H1 (cell line): ENCODE results near the gene KIAA0040. TPM values are rescaled to one million over a fixed set of nuclear protein-coding genes. Genes with fewer than 3 reads are reported as not detected.

ENCODE experiments used
- CTCF ChIA-PET: fragments of 300-600 bp; sonication (Branson Sonifier 250); formaldehyde crosslinking; loops from one replicate; lab custom pipeline; 2021; ENCODE audit not compliant: partially characterized antibody; lab: Charles Lee
- POLR2A ChIA-PET: fragments of 300-600 bp; sonication (Branson Sonifier 250); formaldehyde crosslinking; loops from one replicate; lab custom pipeline; 2021; ENCODE audit warnings: inconsistent platforms; ENCODE audit not compliant: partially characterized antibody; lab: Charles Lee
- DNase-seq, 2 experiments: peaks; one replicate each; pipeline versions ENCODE4 v3.0.0 to v3.0.0-alpha.2; 2010 to 2022; ENCODE audit warnings: low spot score in 2 of 2, low read depth in 1 of 2, mixed read lengths in 1 of 2
- FAIRE-seq: peaks from 2 replicates; lab custom pipeline; 2011; peaks lifted over from hg19 to GRCh38; lab: Jason Lieb, UNC
- H2AFZ ChIP-seq: 2 replicates; pipeline ENCODE4 v1.8.1; 2012; ENCODE audit warnings: low read length, inconsistent platforms
- H2AK5ac ChIP-seq: 2 replicates; pipeline ENCODE4 v1.6.1; 2013; ENCODE audit warnings: low read depth, low read length
- H2BK120ac ChIP-seq: replicated peaks from 2 replicates; pipeline ENCODE3; 2013; ENCODE audit warnings: low read depth, low read length, inconsistent platforms
- H2BK12ac ChIP-seq: 2 replicates; pipeline ENCODE4 v1.6.1; 2013; ENCODE audit warnings: low read depth, low read length
- H2BK15ac ChIP-seq: 2 replicates; pipeline ENCODE4 v1.6.1; 2013; ENCODE audit warnings: low read length
- H2BK20ac ChIP-seq: 2 replicates; pipeline ENCODE4 v1.6.1; 2013; ENCODE audit warnings: low read length
- H2BK5ac ChIP-seq: 2 replicates; pipeline ENCODE4 v1.6.1; 2013; ENCODE audit warnings: low read depth, low read length
- H3K14ac ChIP-seq: 2 replicates; pipeline ENCODE4 v1.6.1; 2013; ENCODE audit warnings: inconsistent platforms; ENCODE audit not compliant: insufficient read length
- H3K18ac ChIP-seq: 2 replicates; pipeline ENCODE4 v1.6.1; 2013; ENCODE audit warnings: low read length; ENCODE audit errors: extremely low read depth
- H3K23ac ChIP-seq: 2 replicates; pipeline ENCODE4 v1.6.1; 2013; ENCODE audit warnings: inconsistent platforms; ENCODE audit not compliant: insufficient read length
- H3K23me2 ChIP-seq: 2 replicates; pipeline ENCODE4 v1.6.1; 2013; ENCODE audit warnings: low read depth, low read length
- H3K27ac ChIP-seq: 2 replicates; pipeline ENCODE4 v1.6.1; 2011; ENCODE audit warnings: low read depth, low read length, inconsistent platforms
- H3K27me3 ChIP-seq, 4 experiments: replicated peaks in 1 of 4; 1 replicate in 1 of 4; 2 replicates in 3 of 4; pipeline versions ENCODE4 v1.6.1 to v1.8.1; 2011 to 2013; ENCODE audit warnings: low read length in 3 of 4, mild to moderate bottlenecking in 3 of 4, inconsistent platforms in 2 of 4, mixed read lengths in 2 of 4, moderate library complexity in 1 of 4; ENCODE audit not compliant: control insufficient read depth in 3 of 4, insufficient read depth in 3 of 4; ENCODE audit errors: extremely low read depth in 1 of 4
- H3K36me3 ChIP-seq, 4 experiments: 2 replicates each; pipeline versions ENCODE4 v1.6.1 to v1.8.1; 2011 to 2013; ENCODE audit warnings: mild to moderate bottlenecking in 4 of 4, low read length in 3 of 4, moderate library complexity in 2 of 4, control low read depth in 1 of 4, inconsistent platforms in 1 of 4; ENCODE audit not compliant: insufficient read depth in 4 of 4, control insufficient read depth in 2 of 4
- H3K4ac ChIP-seq: replicated peaks from 2 replicates; pipeline ENCODE3; 2013; ENCODE audit warnings: low read length, low read depth, mixed read lengths, inconsistent platforms; ENCODE audit not compliant: insufficient read length
- H3K4me1 ChIP-seq, 4 experiments: replicated peaks in 1 of 4; 1 replicate in 1 of 4; 2 replicates in 3 of 4; pipeline versions ENCODE4 v1.6.1 to v1.8.1; 2011 to 2013; ENCODE audit warnings: low read length in 3 of 4, inconsistent platforms in 2 of 4, mixed read lengths in 1 of 4; ENCODE audit not compliant: insufficient read depth in 4 of 4, control insufficient read depth in 3 of 4
- H3K4me2 ChIP-seq, 2 experiments: 2 replicates each; pipeline versions ENCODE4 v1.6.1 to v1.8.1; 2011 to 2013; ENCODE audit warnings: low read depth in 2 of 2, low read length in 2 of 2, control low read depth in 1 of 2, inconsistent platforms in 1 of 2, mild to moderate bottlenecking in 1 of 2; ENCODE audit not compliant: insufficient read depth in 1 of 2
- H3K4me3 ChIP-seq, 4 experiments: fragments of 200-600, 300-600 bp in 1 of 4; sonication (generic), shearing (Covaris generic), sonication (Bioruptor Twin) in 1 of 4; 2 replicates each; pipeline versions ENCODE4 v1.5.1 to v1.8.1; 2011 to 2016; ENCODE audit warnings: low read length in 4 of 4, low read depth in 3 of 4, control low read depth in 2 of 4, inconsistent platforms in 2 of 4, mild to moderate bottlenecking in 2 of 4, mixed read lengths in 1 of 4, moderate library complexity in 1 of 4; ENCODE audit not compliant: insufficient read depth in 2 of 4; ENCODE audit errors: extremely low read depth in 1 of 4
- H3K56ac ChIP-seq: replicated peaks from 2 replicates; pipeline ENCODE3; 2013; ENCODE audit warnings: low read depth, mild to moderate bottlenecking, mixed read lengths, low read length, inconsistent platforms; ENCODE audit not compliant: insufficient read length
- H3K79me1 ChIP-seq: 2 replicates; pipeline ENCODE4 v1.6.1; 2013; ENCODE audit warnings: low read depth, low read length, control low read depth
- H3K79me2 ChIP-seq, 2 experiments: 2 replicates each; pipeline versions ENCODE4 v1.6.1 to v1.8.1; 2012 to 2013; ENCODE audit warnings: low read length in 2 of 2, mild to moderate bottlenecking in 2 of 2, inconsistent platforms in 1 of 2; ENCODE audit not compliant: insufficient read depth in 2 of 2, control insufficient read depth in 1 of 2
- H3K9ac ChIP-seq, 4 experiments: replicated peaks in 1 of 4; 1 replicate in 1 of 4; 2 replicates in 3 of 4; pipeline versions ENCODE4 v1.6.1 to v1.8.1; 2011 to 2013; ENCODE audit warnings: low read depth in 3 of 4, low read length in 3 of 4, control low read depth in 2 of 4, mild to moderate bottlenecking in 2 of 4, moderate library complexity in 2 of 4, inconsistent platforms in 1 of 4; ENCODE audit errors: extremely low read depth in 1 of 4
- H3K9me3 ChIP-seq, 2 experiments: 2 replicates each; pipeline versions ENCODE4 v1.6.1 to v1.8.1; 2012 to 2013; ENCODE audit warnings: mild to moderate bottlenecking in 2 of 2, moderate library complexity in 2 of 2, control low read depth in 1 of 2, inconsistent platforms in 1 of 2, low read depth in 1 of 2, low read length in 1 of 2, mixed read lengths in 1 of 2; ENCODE audit not compliant: insufficient read depth in 2 of 2
- H4K20me1 ChIP-seq, 2 experiments: replicated peaks in 1 of 2; 2 replicates each; pipeline versions ENCODE3 to v1.8.1; 2011 to 2013; ENCODE audit warnings: inconsistent platforms in 2 of 2, low read length in 2 of 2, mild to moderate bottlenecking in 1 of 2; ENCODE audit not compliant: insufficient read depth in 2 of 2, control insufficient read depth in 1 of 2
- H4K5ac ChIP-seq: 2 replicates; pipeline ENCODE4 v1.6.1; 2013; ENCODE audit warnings: low read length, low read depth, mixed read lengths, inconsistent platforms; ENCODE audit not compliant: insufficient read length
- H4K8ac ChIP-seq: 2 replicates; pipeline ENCODE4 v1.8.0; 2013; ENCODE audit warnings: mild to moderate bottlenecking, moderate library complexity, low read length, inconsistent platforms; ENCODE audit not compliant: insufficient read depth; ENCODE audit errors: extremely low read depth
- H4K91ac ChIP-seq: replicated peaks from 2 replicates; pipeline ENCODE3; 2013; ENCODE audit warnings: low read length, mixed read lengths, inconsistent platforms; ENCODE audit not compliant: insufficient read length
- CEBPB ChIP-seq: IDR thresholded peaks from 2 replicates; pipeline ENCODE4 v1.6.1; 2012; ENCODE audit warnings: low read depth, low read length
- EGR1 ChIP-seq: IDR thresholded peaks from 2 replicates; pipeline ENCODE4 v1.6.1; 2011; ENCODE audit warnings: low read depth, low read length, borderline replicate concordance
- GTF2F1 ChIP-seq: IDR thresholded peaks from 2 replicates; pipeline ENCODE4 v1.6.1; 2012; ENCODE audit warnings: low read depth, low read length, improper control_type of control experiment, borderline replicate concordance
- MAFK ChIP-seq: IDR thresholded peaks from 2 replicates; pipeline ENCODE4 v1.6.1; 2012; ENCODE audit warnings: low read depth, mild to moderate bottlenecking, improper control_type of control experiment, low read length
- MAX ChIP-seq: IDR thresholded peaks from 2 replicates; pipeline ENCODE4 v1.6.1; 2012; ENCODE audit warnings: inconsistent platforms
- POLR2A ChIP-seq, 2 experiments: IDR thresholded peaks; 1 replicate in 1 of 2; 2 replicates in 1 of 2; pipeline ENCODE4 v1.6.1; 2011; ENCODE audit warnings: low read depth in 2 of 2, low read length in 2 of 2, mild to moderate bottlenecking in 2 of 2; ENCODE audit errors: control extremely low read depth in 1 of 2
- POU5F1 ChIP-seq: IDR thresholded peaks from 2 replicates; pipeline ENCODE4 v1.6.1; 2011; ENCODE audit warnings: low read depth, mild to moderate bottlenecking, low read length, moderate library complexity
- RFX5 ChIP-seq: IDR thresholded peaks from 2 replicates; pipeline ENCODE4 v1.6.1; 2011; ENCODE audit warnings: low read depth, low read length, improper control_type of control experiment, borderline replicate concordance
- TBP ChIP-seq: IDR thresholded peaks from 2 replicates; pipeline ENCODE4 v1.6.1; 2011; ENCODE audit warnings: low read depth, low read length, improper control_type of control experiment
- TCF12 ChIP-seq: IDR thresholded peaks from 2 replicates; pipeline ENCODE4 v1.6.1; 2011; ENCODE audit warnings: low read depth, mild to moderate bottlenecking, low read length
- WGBS, 2 experiments: shearing (Covaris generic) in 1 of 2; methylation state at CpG; one replicate each; pipeline versions ENCODE4 v1.1.6 to v1.1.7; 2013 to 2015; ENCODE audit warnings: low lambda C conversion rate in 2 of 2, mixed read lengths in 2 of 2, inconsistent platforms in 1 of 2, low coverage in 1 of 2, missing lambda C conversion rate in 1 of 2; ENCODE audit not compliant: insufficient replicate concordance in 2 of 2, insufficient coverage in 1 of 2, insufficient read length in 1 of 2; ENCODE audit errors: extremely low coverage in 1 of 2, missing lambda C conversion rate in 1 of 2; 5-methylcytosine and 5-hydroxymethylcytosine counted together
- polyA plus RNA-seq, 7 experiments: library from polyadenylated mRNA; depleted of rRNA in 3 of 7; stranded (reverse) in 5 of 7; unstranded in 2 of 7; fragments of >200 nt in 5 of 7; fragments of 200-250 nt in 2 of 7; gene quantifications; 1 replicate in 5 of 7; 2 replicates in 1 of 7; 4 replicates in 1 of 7; pipeline versions ENCODE4 v1.2.1 to v1.2.3, GENCODE V29; 2011 to 2013; ENCODE audit warnings: missing spikeins in 2 of 7, mixed read lengths in 2 of 7
- total RNA-seq: library from RNA; stranded (reverse); fragmentation: NEBNext Ultra II Directional; extraction: Animal tissue kit (Norgen Biotek cat#: 25700); gene quantifications from 2 replicates; pipeline ENCODE4 v1.2.1, GENCODE V29; 2021

Gene KIAA0040
- total and polyA plus RNA-seq, 2 of the 8 experiments (the other 6 are each of a cell fraction or from before 2014, with no cell fraction given), result 11.0 to 14.1 TPM

DNA sequence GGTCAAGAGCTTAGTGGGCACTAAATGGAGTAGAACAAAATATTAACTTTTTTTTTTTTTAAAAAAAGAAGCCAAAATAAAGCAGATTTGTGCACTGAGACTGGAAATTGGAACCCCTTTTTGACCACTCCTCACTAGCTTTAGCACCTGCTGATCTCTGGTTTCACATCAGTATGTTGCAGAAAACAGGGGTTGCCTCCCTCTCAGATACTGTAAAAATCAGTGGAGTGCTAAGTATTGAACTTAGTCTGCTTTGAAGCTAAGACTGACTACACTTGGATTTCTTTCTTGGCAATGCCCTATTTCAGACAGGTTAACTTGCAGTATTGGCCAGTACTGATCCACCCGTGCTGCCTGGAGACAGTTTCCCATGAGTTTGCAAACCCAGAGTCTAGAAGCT lies 2.7 kb upstream of the KIAA0040 start:
- Histone ChIP-seq H3K23ac (no peak overlapping the region), H3K36me3 (no peaks in the 10 kb centered on the region), H4K91ac (no peak overlapping the region), H3K56ac (no peak overlapping the region), H3K27ac (no peak overlapping the region), H2BK120ac (no peak overlapping the region), H3K14ac (no peak overlapping the region), H3K9ac (no peak overlapping the region), H2BK20ac (no peak overlapping the region), H2AFZ (no peak overlapping the region), H2BK15ac (no peak overlapping the region), H3K4me1 (peaks cover 0 to 5% (median 5%) of the 10 kb centered on the region in 4 experiments; a peak in 3 of 7 replicates), H2BK5ac (no peak overlapping the region), H2BK12ac (no peak overlapping the region), H3K79me2 (no peaks in the 10 kb centered on the region), H3K18ac (no peak overlapping the region), H2AK5ac (no peak overlapping the region), H3K27me3 (peaks cover 3 to 19% (median 15%) of the 10 kb centered on the region in 4 experiments), H4K20me1 (no peaks in the 10 kb centered on the region), H3K9me3 (no peaks in the 10 kb centered on the region), H4K5ac (no peak overlapping the region), H3K4me3 (no peak overlapping the region), H4K8ac (no peak overlapping the region), H3K79me1 (no peaks in the 10 kb centered on the region), H3K23me2 (peaks cover 13% of the 10 kb centered on the region), H3K4me2 (no peak overlapping the region), H3K4ac (no peak overlapping the region)
- POLR2A ChIA-PET, result no interaction called here
- DNase-seq (no peak), FAIRE-seq (no peak)
- 0% methylated on average over 1 of the region's 1 CpG; no CpG with 5 or more reads in 1 of the 2 experiments for WGBS, 2 experiments
- CTCF ChIA-PET, result interaction anchor here (0.6 to 2.9 kb wide), 12 partner anchors 14 to 212 kb away, joined by 3 to 9 read pairs (median 3); no protein-coding TSS in a partner anchor
- no peak for TF ChIP-seq GTF2F1
- TF ChIP-seq TCF12, result no peak
- TF ChIP-seq RFX5, result no peak
- TF ChIP-seq TBP, result no peak
- no peak for TF ChIP-seq POU5F1
- TF ChIP-seq POLR2A (IDR thresholded peaks at IDR 0.05; ENCODE audit: control extremely low read depth in 1 of 2, low read depth in 2 of 2, low read length in 2 of 2), result no peak
- no peak for TF ChIP-seq MAX
- no peak for TF ChIP-seq CEBPB
- TF ChIP-seq EGR1, result no peak
- no peak for TF ChIP-seq MAFK
